Psoas muscle (tissue), 8 donors: ENCODE data around the gene CFAP97D2. TPM values are rescaled to one million over a fixed set of nuclear protein-coding genes. Genes with fewer than 3 reads are reported as not detected.

Source experiments
- ATAC-seq, 4 donors: fragments of 200-7000 bp; cut with Tn5 transposase; one replicate each; pipeline ENCODE4 v1.9.1; 2020; ENCODE audit warnings: moderate library complexity in 3 of 4, mild to moderate bottlenecking in 2 of 4
- DNase-seq, 2 donors: peaks; one replicate each; pipeline ENCODE4 v3.0.0-alpha.2; 2020
- H3K27ac ChIP-seq: fragments of 200-600 bp; one replicate; pipeline ENCODE4 v1.8.0; 2022
- H3K27me3 ChIP-seq, 3 donors: fragments of 200-600 bp in 1 of 3; one replicate each; pipeline versions ENCODE4 v1.6.1 to v1.8.0; 2013 to 2022; ENCODE audit warnings: low read length in 2 of 3, mild to moderate bottlenecking in 2 of 3, moderate library complexity in 1 of 3; ENCODE audit not compliant: insufficient read depth in 3 of 3
- H3K36me3 ChIP-seq, 2 donors: fragments of 200-600 bp in 1 of 2; one replicate each; pipeline versions ENCODE4 v1.6.1 to v1.8.0; 2013 to 2022; ENCODE audit warnings: low read depth in 1 of 2, mild to moderate bottlenecking in 1 of 2, moderate library complexity in 1 of 2; ENCODE audit not compliant: insufficient read depth in 1 of 2
- H3K4me1 ChIP-seq: fragments of 200-600 bp; one replicate; pipeline ENCODE4 v1.8.0; 2022
- H3K4me3 ChIP-seq: fragments of 200-600 bp; one replicate; pipeline ENCODE4 v1.8.0; 2022; ENCODE audit warnings: mild to moderate bottlenecking
- H3K9me3 ChIP-seq: fragments of 200-600 bp; one replicate; pipeline ENCODE4 v1.8.0; 2022
- whole genome bisulfite sequencing, 3 donors: extraction: QIAGEN DNeasy Blood & Tissue Kit; methylation state at CpG; one replicate each; pipeline versions ENCODE4 v1.1.6 to v1.1.7; 2013; 5-methylcytosine and 5-hydroxymethylcytosine counted together
- intact Hi-C, 2 donors: fragments of 100-400 bp; cut with DNase I; formaldehyde crosslinking; loops; one replicate each; pipeline versions ENCODE4 v1.11.0 to v1.14.2; 2022
- polyA plus RNA-seq, 3 donors: library from polyadenylated mRNA; stranded (reverse); fragments of 200-250 nt; gene quantifications; one replicate each; pipeline ENCODE4 v1.2.3, GENCODE V29; 2013
- total RNA-seq, 4 donors: library from RNA; stranded (reverse); fragmentation: NEBNext Ultra II Directional in 2 of 4; extraction: Animal tissue kit (Norgen Biotek cat#: 25700) in 2 of 4; gene quantifications; one replicate each; pipeline versions ENCODE4 v1.2.1 to v1.2.4, GENCODE V29; 2021 to 2023
- TF ChIP-seq, protein P1 (sequence below): fragments of 200-600 bp; IDR thresholded peaks from one replicate; pipeline ENCODE4 v1.8.0; 2022; ENCODE audit warnings: antibody characterized with exemption
- donor health status: healthy with polysubstance abuse.
- donor health status: DM: no; HTN: no; CAD: no; lungs with moderate emphysema.
- donor health status: Bipolar disorder and iron deficiency.
- donor health status: healthy.
- donor health status: DM: yes; HTN: yes; CAD: no.
- donor health status: DM: no; HTN: no; CAD: no.
- donor health status: DM: no; HTN: no; CAD: no.
- donor health status: DM: yes; HTN: yes; CAD: no.

The CFAP97D2 gene
- total and polyA plus RNA-seq, 7 donors: 0.09 TPM; not detected in 6

- no peaks in the 10 kb centered on the region for H3K27me3 ChIP-seq
- ATAC-seq: no peak
- no peak overlapping the region for H3K27ac ChIP-seq
- H3K9me3 ChIP-seq: no peaks in the 10 kb centered on the region
- DNase-seq: no peak
- no peak overlapping the region for H3K4me3 ChIP-seq
- intact Hi-C loops: no loop called here
- 97 to 98% (median 97%) methylated on average over 5 of the region's 5 CpGs for WGBS, 3 donors
- TF ChIP-seq, protein P1, sequence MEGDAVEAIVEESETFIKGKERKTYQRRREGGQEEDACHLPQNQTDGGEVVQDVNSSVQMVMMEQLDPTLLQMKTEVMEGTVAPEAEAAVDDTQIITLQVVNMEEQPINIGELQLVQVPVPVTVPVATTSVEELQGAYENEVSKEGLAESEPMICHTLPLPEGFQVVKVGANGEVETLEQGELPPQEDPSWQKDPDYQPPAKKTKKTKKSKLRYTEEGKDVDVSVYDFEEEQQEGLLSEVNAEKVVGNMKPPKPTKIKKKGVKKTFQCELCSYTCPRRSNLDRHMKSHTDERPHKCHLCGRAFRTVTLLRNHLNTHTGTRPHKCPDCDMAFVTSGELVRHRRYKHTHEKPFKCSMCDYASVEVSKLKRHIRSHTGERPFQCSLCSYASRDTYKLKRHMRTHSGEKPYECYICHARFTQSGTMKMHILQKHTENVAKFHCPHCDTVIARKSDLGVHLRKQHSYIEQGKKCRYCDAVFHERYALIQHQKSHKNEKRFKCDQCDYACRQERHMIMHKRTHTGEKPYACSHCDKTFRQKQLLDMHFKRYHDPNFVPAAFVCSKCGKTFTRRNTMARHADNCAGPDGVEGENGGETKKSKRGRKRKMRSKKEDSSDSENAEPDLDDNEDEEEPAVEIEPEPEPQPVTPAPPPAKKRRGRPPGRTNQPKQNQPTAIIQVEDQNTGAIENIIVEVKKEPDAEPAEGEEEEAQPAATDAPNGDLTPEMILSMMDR: no peak
- no peaks in the 10 kb centered on the region for H3K4me1 ChIP-seq
- H3K36me3 ChIP-seq: peaks cover 8 to 96% of the 10 kb centered on the region in 2 donors
Observed at GRCh38 chr13:114266241-114266640, 87.2 kb downstream of the CFAP97D2 start.

DNA sequence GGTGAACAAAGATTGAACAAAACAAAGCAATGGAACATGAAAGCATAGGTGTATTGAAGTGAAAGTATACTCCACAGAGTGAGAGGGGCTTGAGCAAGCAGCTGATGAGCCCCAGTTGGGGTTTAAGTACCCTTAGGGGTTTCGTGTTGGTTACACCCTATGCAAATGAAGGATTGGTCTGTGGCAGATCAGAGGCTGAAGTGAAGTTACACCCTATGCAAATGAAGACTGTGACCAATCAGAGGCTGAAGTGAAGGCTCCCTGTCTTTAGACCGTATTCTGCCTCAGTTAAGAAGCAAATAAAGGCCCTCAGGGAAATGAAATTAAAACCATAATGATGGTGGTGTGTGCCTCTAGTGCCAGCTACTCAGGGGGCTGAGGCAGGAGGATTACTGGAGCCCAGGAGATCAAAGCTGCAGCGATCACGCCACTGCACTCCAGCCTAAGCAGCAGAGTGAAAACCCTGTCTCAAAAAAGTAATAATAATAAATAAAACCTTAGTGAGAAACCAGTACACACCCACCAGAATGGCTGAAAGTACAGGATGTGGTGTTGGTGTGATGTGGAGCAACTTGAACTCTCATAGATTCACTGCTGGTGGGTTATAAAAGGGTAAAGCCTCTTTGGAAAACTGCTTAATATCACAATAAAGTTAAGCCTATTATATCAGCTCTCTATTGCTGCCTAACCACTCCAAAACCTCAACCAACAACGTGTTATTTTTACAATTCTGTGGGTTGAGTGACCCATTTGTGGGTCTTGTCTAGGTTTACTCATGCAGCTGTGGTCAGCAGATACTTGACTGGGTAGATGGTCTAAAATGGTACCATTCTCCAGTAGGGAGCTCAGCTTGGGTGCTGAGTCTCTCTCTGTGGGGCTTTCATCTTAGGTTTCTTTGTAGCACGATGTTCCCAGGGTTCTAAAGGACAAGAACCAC lies 89.6 kb downstream of the CFAP97D2 start:
- Histone ChIP-seq H3K27ac (no peak overlapping the region), H3K36me3 (peaks cover 14 to 96% of the 10 kb centered on the region in 2 donors), H3K27me3 (no peaks in the 10 kb centered on the region), H3K9me3 (no peaks in the 10 kb centered on the region), H3K4me3 (no peak overlapping the region), H3K4me1 (no peaks in the 10 kb centered on the region)
- TF ChIP-seq, protein P1: no peak
- 93 to 94% (median 94%) methylated on average over 6 of the region's 6 CpGs for WGBS, 3 donors
- intact Hi-C loops: no loop called here
- DNase-seq: no peak
- ATAC-seq: no peak

GRCh38 chr13:114269281-114269770 lies 90.3 kb downstream of the CFAP97D2 start:
- ATAC-seq: no peak
- Histone ChIP-seq H3K27me3 (no peaks in the 10 kb centered on the region), H3K27ac (no peak overlapping the region), H3K4me3 (no peak overlapping the region), H3K36me3 (peaks cover 14 to 96% of the 10 kb centered on the region in 2 donors), H3K4me1 (no peaks in the 10 kb centered on the region), H3K9me3 (no peaks in the 10 kb centered on the region)
- TF ChIP-seq, protein P1: no peak
- no peak for DNase-seq
- WGBS, 3 donors: 85 to 90% (median 85%) methylated on average over 4 of the region's 4 CpGs
- intact Hi-C loops: no loop called here

Other genes with a start within 250 kb of the CFAP97D2 start
- gene C13orf46, start 205.2 kb upstream of the CFAP97D2 start, total RNA-seq: 1 to 10 TPM in 1 of 4 donors, under 1 TPM in 3; 0.24 to 2.5 (median 0.73) TPM
- under 1 TPM in 2 of 3 donors, not detected in 1; 0.14 to 0.53 TPM for gene C13orf46, start 205.2 kb upstream of the CFAP97D2 start, polyA plus RNA-seq
- gene RASA3, start 46.6 kb upstream of the CFAP97D2 start, total RNA-seq: 10 to 100 TPM in 3 of 4 donors, 1 to 10 TPM in 1; 9.2 to 20.2 (median 14.5) TPM
- gene RASA3, start 46.6 kb upstream of the CFAP97D2 start, polyA plus RNA-seq: 10 to 100 TPM in 1 of 3 donors, 1 to 10 TPM in 2; 4.8 to 24.4 (median 5.2) TPM
- gene CDC16, start 55.6 kb downstream of the CFAP97D2 start, total RNA-seq: 10 to 100 TPM; 29.6 to 42.0 (median 37.6) TPM
- gene CDC16, start 55.6 kb downstream of the CFAP97D2 start, polyA plus RNA-seq: 10 to 100 TPM; 41.5 to 59.6 (median 51.8) TPM
- 10 to 100 TPM; 15.1 to 20.0 (median 18.0) TPM for gene UPF3A, start 102.3 kb downstream of the CFAP97D2 start, total RNA-seq
- gene UPF3A, start 102.3 kb downstream of the CFAP97D2 start, polyA plus RNA-seq: 10 to 100 TPM; 26.1 to 33.6 (median 29.4) TPM
- 10 to 100 TPM; 11.6 to 14.8 (median 13.0) TPM for gene CHAMP1, start 135.2 kb downstream of the CFAP97D2 start, total RNA-seq
- 10 to 100 TPM in 1 of 3 donors, 1 to 10 TPM in 2; 4.7 to 11.7 (median 9.6) TPM for gene CHAMP1, start 135.2 kb downstream of the CFAP97D2 start, polyA plus RNA-seq